Parathyroid adenoma (tissue), 2 donors: ENCODE measurements around the gene ARHGAP27.

Experiments used
- H2AFZ ChIP-seq: fragments of 300-600 bp; sonication (generic); one replicate; pipeline ENCODE4 v1.7.0; 2017; ENCODE audit warnings: antibody characterized with exemption, mild to moderate bottlenecking
- H3K27ac ChIP-seq: fragments of 300-600 bp; sonication (generic); one replicate; pipeline ENCODE4 v1.7.0; 2017
- H3K27me3 ChIP-seq: fragments of 300-600 bp; sonication (generic); one replicate; pipeline ENCODE4 v1.7.0; 2017; ENCODE audit warnings: low read length; ENCODE audit not compliant: control insufficient read depth, insufficient read depth
- H3K36me3 ChIP-seq: fragments of 300-600 bp; sonication (generic); one replicate; pipeline ENCODE4 v1.7.0; 2017; ENCODE audit warnings: low read length; ENCODE audit not compliant: control insufficient read depth, insufficient read depth
- H3K4me1 ChIP-seq: fragments of 300-600 bp; sonication (generic); one replicate; pipeline ENCODE4 v1.7.0; 2017; ENCODE audit warnings: control low read depth
- H3K4me2 ChIP-seq: fragments of 300-600 bp; sonication (generic); one replicate; pipeline ENCODE4 v1.7.0; 2017; ENCODE audit warnings: low read length
- H3K4me3 ChIP-seq: fragments of 300-600 bp; sonication (generic); one replicate; pipeline ENCODE4 v1.7.0; 2017; ENCODE audit warnings: low read depth, low read length
- H3K79me2 ChIP-seq: fragments of 300-600 bp; sonication (generic); one replicate; pipeline ENCODE4 v1.7.0; 2017; ENCODE audit warnings: control low read depth
- H3K9ac ChIP-seq: fragments of 300-600 bp; sonication (generic); one replicate; pipeline ENCODE4 v1.7.0; 2017; ENCODE audit warnings: mild to moderate bottlenecking
- H3K9me3 ChIP-seq: fragments of 300-600 bp; sonication (generic); one replicate; pipeline ENCODE4 v1.7.0; 2017; ENCODE audit warnings: low read length; ENCODE audit not compliant: control insufficient read depth
- TF ChIP-seq, protein P1 (sequence below): fragments of 300-600 bp; sonication (generic); IDR thresholded peaks from one replicate; pipeline ENCODE4 v1.7.0; 2017; ENCODE audit warnings: antibody characterized with exemption, mild to moderate bottlenecking
- donor health status: primary hyperparathyroidism.

ARHGAP27 gene

DNA sequence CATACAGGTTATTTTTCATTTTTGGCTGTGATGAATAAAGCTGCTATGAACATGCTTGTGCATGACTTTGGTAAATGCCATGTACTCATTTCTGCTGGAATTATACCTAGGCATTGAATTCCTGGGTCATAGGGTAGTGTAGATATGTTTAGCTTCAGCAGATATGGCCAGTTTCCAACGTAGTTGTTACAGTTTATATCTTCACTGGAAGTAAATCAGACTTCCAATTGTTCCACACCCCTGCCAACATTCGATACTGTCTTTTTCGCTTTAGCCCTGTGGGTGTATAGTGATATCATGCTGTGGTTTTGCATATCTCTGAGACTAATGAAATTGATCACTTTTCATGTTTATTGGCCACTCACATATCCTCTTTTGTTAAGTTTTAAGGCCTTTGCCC is 50.4 kb downstream of the ARHGAP27 start:
- Histone ChIP-seq H3K9ac (no peak overlapping the region), H3K4me1 (no peaks in the 10 kb centered on the region), H3K27ac (no peak overlapping the region), H3K79me2 (no peaks in the 10 kb centered on the region), H3K36me3 (no peaks in the 10 kb centered on the region), H3K4me2 (no peak overlapping the region), H3K9me3 (no peaks in the 10 kb centered on the region), H2AFZ (no peak overlapping the region), H3K4me3 (no peak overlapping the region), H3K27me3 (no peaks in the 10 kb centered on the region)
- TF ChIP-seq, protein P1, sequence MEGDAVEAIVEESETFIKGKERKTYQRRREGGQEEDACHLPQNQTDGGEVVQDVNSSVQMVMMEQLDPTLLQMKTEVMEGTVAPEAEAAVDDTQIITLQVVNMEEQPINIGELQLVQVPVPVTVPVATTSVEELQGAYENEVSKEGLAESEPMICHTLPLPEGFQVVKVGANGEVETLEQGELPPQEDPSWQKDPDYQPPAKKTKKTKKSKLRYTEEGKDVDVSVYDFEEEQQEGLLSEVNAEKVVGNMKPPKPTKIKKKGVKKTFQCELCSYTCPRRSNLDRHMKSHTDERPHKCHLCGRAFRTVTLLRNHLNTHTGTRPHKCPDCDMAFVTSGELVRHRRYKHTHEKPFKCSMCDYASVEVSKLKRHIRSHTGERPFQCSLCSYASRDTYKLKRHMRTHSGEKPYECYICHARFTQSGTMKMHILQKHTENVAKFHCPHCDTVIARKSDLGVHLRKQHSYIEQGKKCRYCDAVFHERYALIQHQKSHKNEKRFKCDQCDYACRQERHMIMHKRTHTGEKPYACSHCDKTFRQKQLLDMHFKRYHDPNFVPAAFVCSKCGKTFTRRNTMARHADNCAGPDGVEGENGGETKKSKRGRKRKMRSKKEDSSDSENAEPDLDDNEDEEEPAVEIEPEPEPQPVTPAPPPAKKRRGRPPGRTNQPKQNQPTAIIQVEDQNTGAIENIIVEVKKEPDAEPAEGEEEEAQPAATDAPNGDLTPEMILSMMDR, result no peak

DNA sequence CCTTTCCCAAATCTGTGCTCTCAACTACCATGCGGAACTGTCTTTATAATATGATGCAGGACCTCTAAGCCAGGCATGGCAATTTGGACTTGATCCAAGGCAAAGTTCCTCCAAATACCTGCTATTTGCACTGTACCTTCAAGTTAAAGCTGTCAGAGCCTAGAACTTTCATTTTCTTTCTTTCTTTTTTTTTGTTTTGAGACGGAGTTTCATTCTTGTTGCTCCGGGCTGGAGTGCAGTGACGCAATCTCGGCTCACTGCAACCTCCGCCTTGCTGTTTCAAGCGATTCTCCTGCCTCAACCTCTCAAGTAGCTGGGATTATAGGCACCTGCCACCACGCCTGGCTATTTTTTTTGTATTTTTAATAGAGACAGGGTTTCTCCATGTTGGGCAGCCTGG is 51.7 kb downstream of the ARHGAP27 start:
- no peak overlapping the region for H2AFZ ChIP-seq
- no peaks in the 10 kb centered on the region for H3K9me3 ChIP-seq
- H3K4me3 ChIP-seq, result no peak overlapping the region
- H3K79me2 ChIP-seq, result no peaks in the 10 kb centered on the region
- no peak overlapping the region for H3K9ac ChIP-seq
- no peaks in the 10 kb centered on the region for H3K4me1 ChIP-seq
- no peaks in the 10 kb centered on the region for H3K36me3 ChIP-seq
- TF ChIP-seq, protein P1, result no peak
- H3K4me2 ChIP-seq, result no peak overlapping the region
- no peaks in the 10 kb centered on the region for H3K27me3 ChIP-seq
- no peak overlapping the region for H3K27ac ChIP-seq

DNA sequence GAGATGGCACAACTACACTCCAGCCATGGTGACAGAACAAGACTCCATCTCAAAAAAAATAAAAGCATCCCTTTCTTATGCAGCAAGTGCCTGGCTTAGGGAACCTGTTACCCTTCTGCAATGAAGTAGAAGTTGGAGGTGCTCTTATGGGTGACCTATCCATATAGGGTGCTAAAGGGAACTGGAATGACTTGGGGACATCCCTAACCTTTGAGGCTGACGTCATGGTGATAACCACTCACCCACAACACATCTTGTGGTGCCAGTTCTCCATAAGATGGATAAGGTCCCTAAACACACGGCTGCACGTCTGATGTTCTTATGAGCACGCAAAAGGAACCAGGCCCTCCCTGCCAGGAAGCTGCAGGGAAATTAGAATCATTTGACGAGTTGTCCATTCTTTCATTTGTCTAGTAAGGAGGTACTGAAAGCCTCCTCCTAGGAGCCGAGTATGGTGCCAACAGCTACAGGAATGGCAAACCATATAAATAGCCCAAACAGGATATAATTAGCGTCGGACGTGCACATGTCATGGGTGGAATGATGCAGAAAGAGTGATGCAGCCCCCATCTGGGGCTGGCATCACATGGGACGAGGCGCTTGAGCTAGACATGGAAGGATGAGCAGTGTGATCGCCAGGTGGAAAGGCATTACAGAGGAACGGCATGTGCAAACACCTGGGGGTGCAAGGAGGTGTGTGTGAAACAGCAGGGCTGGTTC is 52.5 kb downstream of the ARHGAP27 start:
- Histone ChIP-seq H3K27ac (no peak overlapping the region), H3K79me2 (no peaks in the 10 kb centered on the region), H3K4me1 (no peaks in the 10 kb centered on the region), H3K9me3 (no peaks in the 10 kb centered on the region), H3K4me3 (no peak overlapping the region), H3K9ac (no peak overlapping the region), H2AFZ (no peak overlapping the region), H3K27me3 (no peaks in the 10 kb centered on the region), H3K4me2 (no peak overlapping the region), H3K36me3 (no peaks in the 10 kb centered on the region)
- TF ChIP-seq, protein P1, result no peak

DNA sequence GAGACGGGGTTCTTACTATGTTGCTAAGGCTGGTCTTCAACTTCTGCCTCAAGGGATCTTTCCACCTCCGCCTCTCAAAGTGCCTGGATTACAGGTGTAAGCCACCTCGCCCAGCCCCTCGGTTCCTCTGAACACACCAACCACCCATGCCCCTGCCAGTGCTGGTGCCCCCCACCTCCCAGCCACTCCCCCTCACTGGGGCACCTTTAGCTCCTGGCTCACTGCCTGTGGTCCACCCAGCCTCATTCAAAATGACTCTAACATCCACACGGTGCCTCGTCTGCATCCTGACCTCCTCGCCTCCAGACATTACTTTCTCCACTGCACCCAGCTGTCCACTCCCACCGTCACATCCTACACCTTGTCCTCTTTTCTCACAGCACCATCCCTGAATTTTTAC is 55.3 kb downstream of the ARHGAP27 start:
- H3K4me2 ChIP-seq, result no peak overlapping the region
- no peak overlapping the region for H3K9ac ChIP-seq
- no peaks in the 10 kb centered on the region for H3K36me3 ChIP-seq
- TF ChIP-seq, protein P1, result no peak
- no peaks in the 10 kb centered on the region for H3K27me3 ChIP-seq
- H3K79me2 ChIP-seq, result no peaks in the 10 kb centered on the region
- no peaks in the 10 kb centered on the region for H3K9me3 ChIP-seq
- peaks cover under 1% of the 10 kb centered on the region for H3K4me1 ChIP-seq
- no peak overlapping the region for H3K27ac ChIP-seq
- no peak overlapping the region for H2AFZ ChIP-seq
- H3K4me3 ChIP-seq, result no peak overlapping the region
